SU-DHL-6 (cell line): ENCODE results near the gene GCN1.

Experiments
- CTCF ChIP-seq: fragments of 200-600 bp; sonication (generic); IDR thresholded peaks from one replicate; pipeline ENCODE4 v1.5.1; 2017; ENCODE audit warnings: antibody characterized with exemption, mild to moderate bottlenecking, low read length, moderate library complexity; ENCODE audit not compliant: insufficient read depth, poor library complexity, severe bottlenecking
- EZH2phosphoT487 ChIP-seq: fragments of 200-600 bp; sonication (generic), shearing (Covaris generic); conservative IDR thresholded peaks from 2 replicates; pipeline ENCODE4 v1.6.1; 2018; ENCODE audit warnings: mild to moderate bottlenecking, antibody characterized with exemption, low read length, moderate library complexity, mixed read lengths

- TF ChIP-seq CTCF (no peak), EZH2phosphoT487 (no peak)
These were observed 117.3 kb downstream of the GCN1 start for GRCh38 chr12:120077260-120077659.
